ENCODE measurements around the gene RNF150. TPM values are rescaled to one million over a fixed set of nuclear protein-coding genes. Genes with fewer than 3 reads are reported as not detected.

Gene RNF150
- total RNA-seq, 1 donor from 2014 or later, result 15.5 TPM

DNA sequence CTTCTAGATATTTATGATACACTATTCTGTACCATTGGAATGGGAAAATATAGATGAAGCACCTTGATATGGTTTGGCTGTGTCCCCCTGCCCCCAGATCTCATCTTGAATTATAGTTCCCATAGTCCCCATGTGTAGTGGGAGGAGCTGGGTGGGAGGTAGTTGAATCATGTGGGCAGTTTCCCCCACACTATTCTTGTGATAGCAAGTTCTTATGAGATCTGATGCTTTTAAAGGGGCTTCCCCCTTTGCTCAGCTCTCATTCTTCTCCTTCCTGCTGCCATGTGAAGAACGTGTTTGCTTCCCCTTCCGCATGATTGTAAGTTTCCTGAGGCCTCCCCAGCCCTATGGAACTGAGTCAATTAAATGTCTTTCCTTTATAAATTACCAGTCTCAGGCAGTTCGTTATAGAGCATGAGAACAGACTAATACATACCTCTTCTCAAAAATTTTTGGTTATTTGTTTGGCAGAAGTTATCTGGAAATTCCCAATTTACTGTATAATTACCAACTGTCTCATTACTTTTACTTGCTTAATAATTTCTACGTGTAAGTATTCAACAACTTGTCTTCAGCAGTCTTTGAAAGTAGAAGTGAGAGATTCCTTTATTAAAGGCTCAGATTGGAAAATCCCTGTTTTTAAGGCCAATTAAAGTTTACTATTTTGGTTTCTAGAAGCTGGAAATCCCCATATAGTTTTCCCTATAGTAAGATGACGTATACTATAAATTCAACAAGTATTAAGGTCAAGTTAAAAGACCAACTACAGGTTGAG, 152.7 kb downstream of the RNF150 start:
- no peak for DNase-seq (ENCODE audit: low read depth)

DNA sequence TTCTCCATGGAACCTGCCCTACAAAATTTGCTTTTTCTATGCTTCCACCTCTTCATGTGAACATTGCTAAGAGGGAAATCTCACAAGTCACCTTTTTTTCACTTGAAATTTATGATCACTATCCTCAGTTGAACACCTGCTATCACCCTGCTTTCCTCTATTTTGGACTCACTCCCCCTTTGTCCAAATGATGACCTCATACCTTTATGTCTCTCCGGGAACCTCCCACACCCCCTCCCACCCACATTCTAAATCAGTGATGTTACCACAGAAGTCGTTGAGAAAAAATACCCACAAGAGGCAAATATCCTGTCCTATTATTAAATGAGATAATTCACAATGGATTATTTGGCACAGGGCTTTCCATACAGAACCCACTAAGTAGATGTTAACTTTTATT, 156.5 kb downstream of the RNF150 start:
- DNase-seq (ENCODE audit: low read depth), result no peak

DNA sequence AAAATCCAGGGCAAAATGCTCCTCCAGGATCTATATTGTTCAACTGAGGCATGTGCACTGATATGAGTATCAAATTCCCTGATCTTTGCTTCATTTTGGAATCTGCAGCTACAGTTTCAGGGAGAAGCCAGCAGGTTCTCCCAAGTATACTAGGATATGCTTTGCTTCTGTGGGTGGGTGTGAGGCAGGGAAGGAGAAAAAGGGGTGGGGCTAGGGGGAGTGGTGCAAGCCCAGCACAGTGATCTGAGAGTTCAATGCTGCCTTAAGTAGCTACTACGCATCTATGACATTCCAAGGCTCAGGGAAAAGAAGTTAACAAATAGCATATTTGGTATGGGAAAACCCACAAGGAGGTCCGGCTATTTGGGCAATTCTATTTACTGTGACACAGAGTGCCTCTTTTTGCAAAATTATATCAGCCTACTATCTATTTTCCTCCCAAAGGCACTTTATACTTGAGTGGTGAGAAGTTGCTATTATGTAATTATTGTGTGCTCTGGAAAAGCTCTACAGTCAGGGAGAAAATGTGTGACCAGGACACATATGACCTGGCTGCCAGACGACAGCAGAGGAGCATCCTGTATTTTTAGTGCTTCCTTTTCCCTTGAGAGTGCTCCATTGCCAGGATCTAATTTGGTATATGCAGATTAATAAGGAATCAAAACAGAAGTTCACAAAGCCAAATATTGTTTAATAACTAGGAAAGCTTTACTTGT, 162.0 kb downstream of the RNF150 start:
- no peak for DNase-seq (ENCODE audit: low read depth)

DNA sequence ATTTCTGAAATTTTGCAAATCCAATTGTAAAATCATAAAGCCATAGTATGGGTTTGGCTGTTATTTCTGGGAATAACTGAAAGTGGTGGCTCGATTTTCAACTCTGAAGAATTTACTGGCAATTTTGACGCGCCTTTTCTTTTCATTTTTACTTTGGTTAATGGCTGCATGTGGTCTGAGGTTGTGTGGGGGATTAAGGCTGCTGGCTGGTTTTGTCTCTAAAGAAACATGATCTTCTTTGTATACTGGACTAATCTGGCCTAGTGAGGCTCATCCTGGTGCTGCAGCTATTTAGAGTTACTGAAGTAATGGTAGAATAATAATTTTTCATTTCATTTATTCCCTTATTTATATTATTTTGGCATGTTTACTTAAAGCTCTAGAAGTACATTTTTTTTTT, 164.0 kb downstream of the RNF150 start:
- DNase-seq (ENCODE audit: low read depth), result no peak

DNA sequence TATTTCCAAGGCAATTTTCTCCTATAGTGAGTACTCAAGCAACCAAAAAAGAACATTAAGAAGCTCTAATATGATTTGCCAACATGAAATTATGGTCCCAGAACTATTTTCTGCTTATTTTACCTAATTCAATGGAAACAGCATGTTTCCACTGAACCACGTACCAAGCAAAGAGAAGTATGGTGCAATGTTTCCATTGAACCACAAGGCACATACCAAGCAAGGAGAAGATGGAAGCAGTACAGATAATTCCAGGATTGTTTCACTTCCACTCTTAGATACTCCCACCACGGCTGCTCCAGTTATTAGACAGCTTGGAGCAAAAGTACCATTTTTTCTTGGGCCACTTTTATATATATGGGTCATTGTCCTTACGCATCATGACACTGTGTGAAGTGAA, 164.9 kb downstream of the RNF150 start:
- DNase-seq (ENCODE audit: low read depth), result peak; percentile 6

DNA sequence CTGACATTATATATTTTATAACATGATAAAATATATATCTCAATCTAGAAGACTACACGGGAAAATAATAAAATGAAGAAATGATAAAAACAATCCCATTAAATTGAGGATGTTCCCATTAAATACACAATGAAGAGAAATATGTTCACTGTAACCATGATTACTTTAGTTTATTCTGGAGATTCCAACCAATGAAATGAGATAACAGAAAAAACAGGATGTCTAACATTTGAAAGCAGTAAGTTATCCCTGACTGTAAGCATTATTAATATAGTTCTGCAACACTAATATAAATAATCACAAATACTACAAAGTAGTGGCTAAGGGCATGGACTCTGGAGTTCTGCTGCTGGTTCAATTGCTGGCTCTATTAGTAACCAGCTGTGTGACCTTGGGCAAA, 169.4 kb downstream of the RNF150 start:
- DNase-seq (ENCODE audit: low read depth), result no peak

DNA sequence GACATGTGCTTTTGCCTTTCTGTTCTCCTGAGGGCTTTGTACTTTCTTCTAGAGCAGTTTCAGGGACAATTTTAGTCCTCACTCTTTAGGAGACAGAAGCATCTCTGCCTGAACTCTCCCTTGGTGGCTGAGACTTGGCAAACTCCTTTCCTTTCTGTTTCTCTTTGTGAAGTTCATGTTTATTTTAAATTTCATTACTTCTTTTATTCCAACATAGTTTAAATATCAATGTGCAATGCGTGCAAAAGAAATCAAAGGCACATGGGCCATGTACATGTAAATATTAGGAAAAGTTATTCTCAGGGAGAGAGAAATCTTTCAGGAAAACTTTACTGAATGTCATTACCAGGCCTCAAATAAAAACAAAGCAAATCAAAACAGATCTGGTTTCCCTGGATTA, 177.6 kb downstream of the RNF150 start:
- no peak for DNase-seq (ENCODE audit: low read depth)

DNA sequence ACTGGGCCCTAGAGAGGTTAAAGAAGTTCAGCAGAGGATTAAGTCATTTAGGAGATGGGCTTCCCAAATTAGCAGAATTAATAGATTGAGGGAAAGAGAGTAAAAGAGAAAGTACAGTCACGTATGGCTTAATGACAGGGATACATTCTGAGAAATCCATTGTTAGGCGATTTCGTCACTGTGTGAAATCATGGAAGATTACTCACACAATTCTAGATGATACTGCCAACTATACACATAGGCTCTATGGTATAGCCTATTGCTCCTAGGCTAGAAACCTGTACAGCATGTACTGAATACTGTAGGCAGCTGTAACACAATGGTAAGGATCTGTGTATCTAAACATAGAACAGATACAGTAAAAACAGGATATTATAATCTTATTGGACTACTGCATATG, 180.6 kb downstream of the RNF150 start:
- no peak for DNase-seq (ENCODE audit: low read depth)

DNA sequence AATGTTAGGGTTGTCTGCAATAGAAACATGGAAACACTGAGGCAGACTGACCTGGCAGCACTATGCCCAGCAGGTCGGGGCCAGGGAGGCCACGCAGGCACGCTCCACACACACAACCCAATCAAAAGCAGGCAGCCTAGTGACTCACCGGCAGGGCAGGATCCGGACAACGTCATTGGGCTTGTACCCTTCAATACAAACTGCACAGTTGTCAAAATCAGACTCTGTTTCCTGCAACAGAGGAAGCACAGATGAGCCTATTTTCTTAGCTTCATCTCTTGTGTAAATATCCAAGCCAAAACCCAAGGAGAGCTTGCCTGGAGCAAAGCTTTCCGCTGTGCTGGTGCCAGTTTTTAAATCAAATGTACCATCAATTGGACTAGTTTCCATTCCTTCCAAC, 185.8 kb downstream of the RNF150 start:
- no peak for DNase-seq (ENCODE audit: low read depth)

DNA sequence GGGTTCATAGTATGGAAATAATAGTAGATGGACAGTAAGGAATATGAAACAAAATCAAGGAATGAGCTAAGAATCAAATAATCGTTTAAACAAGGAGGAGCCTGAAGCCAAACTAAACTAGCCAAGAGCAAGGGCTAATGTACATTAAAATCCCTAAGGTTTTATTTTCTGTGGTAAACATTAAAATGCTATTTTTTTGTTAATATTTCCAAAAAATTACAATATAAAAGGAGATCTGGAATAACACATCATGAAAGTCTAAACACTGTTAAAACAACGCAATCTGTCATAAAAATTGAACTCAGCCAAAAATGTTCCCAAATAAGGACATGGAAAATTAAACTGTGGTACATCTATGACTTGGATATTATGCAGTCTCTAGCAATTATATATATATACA, 188.2 kb downstream of the RNF150 start:
- DNase-seq (ENCODE audit: low read depth), result no peak

DNA sequence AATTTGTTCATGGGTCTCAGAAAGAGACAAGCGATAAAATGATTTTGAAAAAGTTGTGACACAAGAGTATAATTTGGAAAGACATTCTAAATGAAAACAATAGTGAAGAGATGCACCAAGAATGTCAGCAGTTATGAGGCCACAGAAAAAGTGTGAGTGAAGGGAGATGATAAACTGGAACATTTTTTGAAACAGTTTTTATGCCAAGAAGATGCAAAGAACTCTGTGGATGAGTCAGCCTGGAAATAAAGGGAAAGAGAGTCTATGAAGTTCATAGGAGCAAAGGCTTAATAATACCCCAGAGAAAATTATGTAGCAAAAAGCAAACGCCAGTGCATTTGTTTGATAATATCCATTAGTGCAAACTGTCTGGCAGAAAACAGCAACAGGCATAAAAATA, 188.7 kb downstream of the RNF150 start:
- DNase-seq (ENCODE audit: low read depth), result no peak

DNA sequence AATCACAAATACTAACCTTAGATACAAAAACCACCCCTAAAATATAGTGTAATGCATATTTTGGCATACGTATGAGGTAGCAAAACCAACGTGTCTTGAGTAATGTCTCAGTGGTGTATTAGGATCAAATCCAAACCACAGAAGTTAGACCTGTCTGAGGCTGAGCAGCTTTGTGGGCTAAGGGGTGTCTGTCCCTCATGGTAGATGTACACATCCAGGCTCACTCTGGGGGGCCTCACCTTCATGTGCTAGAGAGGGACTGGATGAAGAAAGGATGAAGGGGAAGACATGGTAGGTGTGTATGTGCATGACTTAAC, 189.1 kb downstream of the RNF150 start:
- DNase-seq (ENCODE audit: low read depth), result no peak

DNA sequence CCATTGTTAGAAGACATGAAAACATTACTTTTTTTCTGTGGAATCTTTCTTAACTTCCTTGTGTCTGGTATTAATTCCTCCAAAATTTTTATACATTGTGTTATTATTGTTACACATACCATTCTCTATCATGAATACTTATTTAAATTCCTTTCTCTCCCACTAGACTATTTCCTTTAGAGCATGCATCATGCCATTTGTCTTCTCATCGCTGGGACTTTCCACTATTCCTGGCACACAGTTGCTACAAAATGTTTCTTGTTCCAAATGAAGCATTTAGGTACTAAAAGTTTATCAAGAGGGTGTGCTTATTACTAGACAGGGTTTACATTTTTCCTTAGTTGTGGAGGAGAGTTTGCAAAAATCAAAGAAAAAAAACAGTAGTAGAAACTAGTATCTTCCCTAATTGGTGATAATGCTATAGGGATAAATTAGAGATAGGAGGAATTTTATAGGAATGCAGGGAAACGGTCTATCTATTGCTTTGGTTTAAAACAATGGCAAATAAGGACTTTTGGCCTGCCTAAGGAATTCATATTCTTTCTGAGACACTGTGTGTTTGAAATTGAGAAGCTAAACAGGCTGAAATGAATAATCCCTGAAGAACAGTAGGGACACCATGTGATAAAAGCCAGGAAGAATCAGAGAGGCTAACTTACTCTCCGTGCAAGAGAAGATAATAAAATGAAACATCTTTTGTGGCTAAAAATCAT, 189.6 kb downstream of the RNF150 start:
- DNase-seq (ENCODE audit: low read depth), result peak; percentile 3

DNA sequence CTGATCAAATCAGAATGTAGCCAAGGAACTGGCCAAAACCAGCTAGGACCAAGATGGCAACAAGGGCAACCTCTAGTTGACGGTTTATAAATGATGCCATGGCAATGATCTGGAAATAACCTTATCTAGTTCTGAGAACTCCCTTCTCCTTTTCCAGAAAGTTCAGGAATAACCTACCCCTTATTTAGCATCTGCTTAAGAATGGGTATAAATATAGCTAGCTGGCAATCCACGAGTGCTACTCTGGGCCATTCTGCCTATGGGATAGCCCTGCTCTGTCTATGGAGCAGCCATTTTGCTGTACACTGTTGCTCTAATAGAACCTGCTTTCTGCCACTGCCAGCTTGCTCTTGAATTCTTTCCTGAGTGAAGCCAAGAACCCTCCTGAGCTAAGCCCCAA, 192.7 kb downstream of the RNF150 start:
- no peak for DNase-seq (ENCODE audit: low read depth)

DNA sequence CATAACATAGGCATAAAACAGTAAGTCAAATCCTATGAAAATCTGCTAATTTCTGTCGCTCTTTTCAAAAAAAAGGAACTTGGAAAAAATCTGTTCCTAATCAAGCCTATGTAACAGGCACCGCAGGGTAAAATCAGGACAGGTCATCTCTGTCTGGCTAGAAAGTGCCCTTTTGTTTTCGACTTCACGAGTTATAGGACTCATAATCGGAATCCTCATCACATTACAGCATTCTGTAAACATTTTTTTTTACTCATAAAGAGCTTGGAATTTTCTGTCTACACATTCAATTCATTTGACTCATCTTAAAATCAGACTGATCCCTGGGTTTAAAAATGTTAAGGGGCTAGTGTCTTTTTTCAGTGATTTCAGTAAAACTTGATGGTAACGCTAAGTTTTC, 195.4 kb downstream of the RNF150 start:
- no peak for DNase-seq (ENCODE audit: low read depth)

DNA sequence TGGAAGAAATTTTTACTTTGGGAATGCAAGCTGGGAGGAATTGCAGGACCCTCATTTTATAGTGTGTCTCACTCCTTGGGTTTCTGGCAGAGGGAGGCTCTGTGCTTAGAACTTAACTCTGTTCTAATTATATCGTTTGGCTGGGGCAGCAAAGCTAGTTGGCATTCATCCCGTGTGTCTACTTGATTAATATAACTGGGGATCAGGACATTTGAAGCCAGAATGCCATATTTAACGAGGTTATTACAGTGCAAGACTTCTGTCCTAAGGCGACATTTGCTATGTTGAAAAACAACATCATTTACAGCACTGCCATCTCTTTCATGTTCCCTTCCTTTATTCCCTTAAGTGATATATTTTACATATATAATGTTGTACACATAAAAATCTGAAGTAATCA, 198.0 kb downstream of the RNF150 start:
- DNase-seq (ENCODE audit: low read depth), result no peak

DNA sequence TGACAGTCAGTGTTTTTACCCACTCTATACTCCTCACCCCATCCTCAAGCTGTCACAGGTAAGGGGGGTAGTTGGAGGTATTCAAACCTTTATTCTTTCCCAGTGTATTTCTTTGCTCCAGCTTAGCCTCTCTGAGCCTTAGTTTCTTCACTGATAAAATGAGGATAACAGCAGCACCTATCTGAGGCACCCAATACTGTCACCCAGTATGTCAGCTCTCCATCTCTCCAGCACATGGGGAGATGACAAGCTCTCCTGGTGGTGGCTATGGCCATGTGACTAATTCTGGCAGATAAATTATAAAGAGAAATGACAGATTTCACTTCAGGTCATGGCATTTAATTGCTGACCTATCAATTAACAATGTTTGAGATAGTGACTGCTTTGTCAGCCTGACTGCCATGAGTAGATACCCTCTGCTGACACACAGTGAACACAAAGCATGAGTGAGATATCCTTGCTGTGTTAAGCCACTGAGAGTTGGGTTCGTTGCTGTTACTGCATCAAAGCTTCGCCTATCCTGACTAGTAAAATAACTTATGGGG, 200.7 kb downstream of the RNF150 start:
- DNase-seq (ENCODE audit: low read depth), result no peak

DNA sequence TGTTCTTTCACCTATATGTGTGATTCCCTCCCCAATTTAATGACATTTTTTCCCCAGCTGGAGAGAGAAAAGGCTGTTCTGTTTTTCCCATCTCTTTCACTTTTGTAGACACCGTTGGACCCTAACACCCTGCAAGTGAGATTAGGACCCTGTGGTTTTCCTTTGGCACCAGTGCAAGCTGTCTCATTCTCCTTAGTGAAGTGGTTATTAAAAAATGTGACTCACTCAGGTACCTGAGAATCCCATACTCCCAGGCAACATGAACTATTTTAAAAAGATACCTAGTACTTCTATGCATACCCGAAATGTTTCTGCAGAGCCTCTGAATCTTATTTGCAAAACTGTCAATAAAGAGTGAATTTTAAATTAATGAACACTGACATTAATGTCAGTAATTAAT, 201.4 kb downstream of the RNF150 start:
- no peak for DNase-seq (ENCODE audit: low read depth)

DNA sequence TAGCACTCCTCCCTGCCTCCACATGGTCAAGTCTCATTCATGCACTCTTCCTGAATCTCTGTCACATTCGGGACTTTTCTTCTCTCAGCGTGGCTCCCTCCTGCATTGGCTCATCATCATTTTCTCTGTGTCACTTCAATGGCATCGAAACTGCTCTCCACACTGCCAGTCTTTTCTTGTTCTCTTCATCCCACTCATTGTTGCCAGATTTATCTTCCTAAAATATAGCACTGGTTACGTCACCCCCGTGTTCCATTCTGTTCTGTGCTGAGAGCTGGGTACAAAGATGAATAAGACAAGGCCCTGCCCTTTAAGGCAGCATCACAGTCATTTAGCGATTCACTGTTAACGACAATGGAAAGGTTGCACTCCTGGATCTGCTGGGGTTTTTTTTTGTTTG, 202.7 kb downstream of the RNF150 start:
- DNase-seq (ENCODE audit: low read depth), result no peak

DNA sequence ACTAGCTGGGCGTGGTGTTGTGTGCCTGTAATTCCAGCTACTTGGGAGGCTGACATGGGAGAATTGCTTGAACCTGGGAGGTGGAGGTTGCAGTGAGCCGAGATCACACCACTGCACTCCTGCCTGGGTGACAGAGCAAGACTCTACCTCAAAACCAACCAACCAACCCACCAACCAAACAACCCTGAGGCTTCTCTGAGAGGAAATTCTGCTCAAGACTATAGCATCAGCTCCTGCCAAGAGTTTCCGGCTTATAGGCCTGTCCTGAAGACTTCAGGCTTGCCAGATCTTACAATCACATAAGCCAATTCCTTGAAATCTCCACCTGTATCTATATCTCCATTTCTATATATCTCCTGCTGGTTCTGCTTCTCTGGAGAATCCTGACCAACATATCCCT, 203.3 kb downstream of the RNF150 start:
- DNase-seq (ENCODE audit: low read depth), result no peak

DNA sequence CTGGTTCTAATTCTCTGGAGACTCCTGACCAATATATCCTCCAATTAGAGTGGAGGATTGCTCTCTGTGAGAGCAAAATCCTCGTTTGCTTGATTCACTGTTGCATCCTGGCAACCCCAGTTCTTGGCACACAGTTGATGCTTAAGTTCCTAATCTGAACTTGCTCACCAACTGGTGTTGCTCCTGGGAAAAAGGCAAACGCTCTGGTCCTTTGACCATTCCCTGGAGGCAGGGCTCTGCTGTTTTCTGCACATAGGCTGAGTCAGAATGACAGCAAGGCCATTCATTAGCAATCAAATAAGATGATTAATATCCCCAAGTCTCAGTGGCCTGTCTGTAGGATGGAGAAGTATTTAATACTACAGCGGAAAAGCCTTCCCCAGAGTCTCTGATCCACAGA, 204.4 kb downstream of the RNF150 start:
- DNase-seq (ENCODE audit: low read depth), result no peak

DNA sequence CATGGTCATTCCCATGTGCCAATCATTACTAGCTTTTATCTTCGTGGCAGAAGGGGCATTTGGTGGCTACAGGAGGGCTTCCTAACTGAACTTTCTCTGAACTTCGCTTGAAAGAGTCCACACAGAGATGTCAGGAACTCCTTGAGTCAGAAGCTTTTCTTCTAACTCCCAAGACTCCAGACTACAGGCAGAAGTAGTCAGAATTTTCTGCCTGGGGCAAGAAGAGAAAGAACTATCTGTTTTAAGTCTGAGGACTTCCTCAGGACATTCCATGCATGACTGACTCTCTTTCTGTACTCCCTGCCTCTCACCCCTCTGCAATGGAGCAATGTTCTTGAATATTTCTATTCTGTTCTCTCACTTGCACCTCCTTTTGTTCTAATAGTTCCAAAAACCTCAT, 206.6 kb downstream of the RNF150 start:
- no peak for DNase-seq (ENCODE audit: low read depth)

DNA sequence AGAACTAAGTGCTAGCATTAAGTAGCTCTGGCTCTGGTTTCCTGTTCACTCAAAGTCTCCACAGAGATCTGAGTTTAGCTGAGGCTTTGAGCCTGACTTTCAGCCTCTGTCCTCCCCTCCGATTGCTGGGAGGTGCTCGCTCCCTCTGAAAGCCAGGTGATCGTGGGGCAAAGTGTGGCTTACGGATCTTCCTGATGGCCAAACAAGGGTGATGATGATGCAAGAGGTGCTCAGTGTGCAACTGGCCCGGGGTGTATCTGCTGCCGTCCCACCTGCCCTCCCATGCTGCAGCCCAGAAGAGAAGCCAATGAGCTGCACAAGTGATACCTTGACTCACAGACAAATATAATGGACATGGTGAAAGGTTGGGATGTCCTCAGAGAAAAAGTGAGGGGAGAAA, 207.9 kb downstream of the RNF150 start:
- DNase-seq (ENCODE audit: low read depth), result no peak

All from renal cortical epithelial cell (primary cell).